Testis (tissue), 2 donors: ENCODE results near the gene SH3BP2.

Experiments used
- CTCF ChIP-seq, 3 experiments: fragments of 450-650 bp in 2 of 3; fragments of 200-600 bp in 1 of 3; sonication (generic) in 1 of 3; IDR thresholded peaks; one replicate each; pipeline ENCODE4 v1.5.1; 2016 to 2019; ENCODE audit warnings: antibody characterized with exemption in 3 of 3, mild to moderate bottlenecking in 2 of 3, moderate library complexity in 1 of 3
- POLR2A ChIP-seq: fragments of 450-650 bp; IDR thresholded peaks from one replicate; pipeline ENCODE4 v1.6.1; 2017; ENCODE audit warnings: antibody characterized with exemption, mild to moderate bottlenecking, moderate library complexity

DNA sequence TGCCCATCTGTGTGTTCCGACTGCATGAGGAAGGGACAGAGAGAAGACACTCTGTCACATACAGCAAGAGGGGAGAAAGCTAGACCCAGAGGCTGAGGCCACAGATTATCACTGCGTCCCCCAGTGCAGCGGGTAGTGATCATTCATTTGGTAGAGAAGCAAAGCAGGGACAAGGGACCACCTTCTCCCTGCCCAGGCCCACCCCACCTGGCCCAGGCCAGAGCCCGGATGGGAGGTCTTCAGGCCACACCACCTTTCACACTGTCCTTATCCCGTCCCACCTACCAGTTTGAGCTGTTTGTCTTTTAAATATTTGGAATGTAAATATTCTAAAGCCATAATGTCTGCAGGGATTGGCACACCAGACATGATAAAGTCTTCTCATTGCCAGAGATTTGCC, 47.4 kb upstream of the SH3BP2 start:
- TF ChIP-seq POLR2A (no peak), CTCF (IDR thresholded peaks at IDR 0.05) (no peak)
